Measurements from ENCODE around the gene UPB1.

DNA sequence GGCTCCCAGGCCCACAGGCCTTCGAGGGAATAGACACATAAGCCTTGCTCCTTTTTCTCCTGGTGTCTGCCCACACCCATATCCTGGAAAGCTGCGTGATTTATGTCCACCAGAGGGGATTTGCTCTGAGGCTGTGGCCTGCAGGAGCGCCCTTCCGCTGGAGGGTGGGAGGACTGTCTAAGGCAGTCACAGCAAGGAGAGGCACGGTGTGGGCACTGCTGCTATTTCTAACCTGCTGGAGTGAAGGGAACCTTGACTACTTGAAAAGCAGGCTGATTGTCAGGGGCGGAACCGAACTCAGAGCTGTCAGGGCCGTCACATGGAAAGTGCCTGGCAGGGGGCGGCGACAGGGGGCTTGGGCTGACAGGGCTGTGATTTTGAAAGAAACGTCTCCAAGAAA, 3.7 kb downstream of the UPB1 start:
- TF ChIP-seq EZH2 (IDR thresholded peaks at IDR 0.05; ENCODE audit: borderline replicate concordance, low read depth, low read length, poor library complexity, severe bottlenecking), result no peak
- TF ChIP-seq, protein P1, sequence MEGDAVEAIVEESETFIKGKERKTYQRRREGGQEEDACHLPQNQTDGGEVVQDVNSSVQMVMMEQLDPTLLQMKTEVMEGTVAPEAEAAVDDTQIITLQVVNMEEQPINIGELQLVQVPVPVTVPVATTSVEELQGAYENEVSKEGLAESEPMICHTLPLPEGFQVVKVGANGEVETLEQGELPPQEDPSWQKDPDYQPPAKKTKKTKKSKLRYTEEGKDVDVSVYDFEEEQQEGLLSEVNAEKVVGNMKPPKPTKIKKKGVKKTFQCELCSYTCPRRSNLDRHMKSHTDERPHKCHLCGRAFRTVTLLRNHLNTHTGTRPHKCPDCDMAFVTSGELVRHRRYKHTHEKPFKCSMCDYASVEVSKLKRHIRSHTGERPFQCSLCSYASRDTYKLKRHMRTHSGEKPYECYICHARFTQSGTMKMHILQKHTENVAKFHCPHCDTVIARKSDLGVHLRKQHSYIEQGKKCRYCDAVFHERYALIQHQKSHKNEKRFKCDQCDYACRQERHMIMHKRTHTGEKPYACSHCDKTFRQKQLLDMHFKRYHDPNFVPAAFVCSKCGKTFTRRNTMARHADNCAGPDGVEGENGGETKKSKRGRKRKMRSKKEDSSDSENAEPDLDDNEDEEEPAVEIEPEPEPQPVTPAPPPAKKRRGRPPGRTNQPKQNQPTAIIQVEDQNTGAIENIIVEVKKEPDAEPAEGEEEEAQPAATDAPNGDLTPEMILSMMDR (conservative IDR thresholded peaks at IDR 0.05; ENCODE audit: low read depth, low read length), result no peak

All from A673 (cell line).